ENCODE data around the gene ZNF138. TPM values are rescaled to one million over a fixed set of nuclear protein-coding genes. Genes with fewer than 3 reads are reported as not detected.

The ZNF138 gene
- total RNA-seq, 1 experiment from 2014 or later = 25.6 TPM

- Histone ChIP-seq H3K4ac (ENCODE audit: low read depth, low read length) (no peak overlapping the region), H3K79me1 (ENCODE audit: insufficient read depth, low read depth, low read length, poor library complexity, severe bottlenecking) (no peaks in the 10 kb centered on the region), H3K27me3 (ENCODE audit: insufficient read depth, low read length) (no peaks in the 10 kb centered on the region), H3K14ac (ENCODE audit: insufficient read depth, low read length) (no peak overlapping the region), H2BK5ac (ENCODE audit: insufficient read length, low read length) (no peak overlapping the region), H3K18ac (ENCODE audit: insufficient read length, low read depth, low read length) (no peak overlapping the region), H3K4me2 (ENCODE audit: insufficient read depth, insufficient read length, low read length) (no peak overlapping the region), H2BK20ac (ENCODE audit: low read depth, low read length, poor library complexity, severe bottlenecking) (no peak overlapping the region), H4K8ac (replicated peaks; ENCODE audit: insufficient read length, low read depth, low read length) (no peak overlapping the region), H3K9ac (ENCODE audit: extremely low read depth, insufficient read length, low read length) (no peak overlapping the region), H2AFZ (ENCODE audit: low read length) (no peak overlapping the region), H3K79me2 (ENCODE audit: insufficient read depth, low read length) (no peaks in the 10 kb centered on the region), H2BK120ac (ENCODE audit: low read depth, low read length, poor library complexity, severe bottlenecking) (no peak overlapping the region), H4K91ac (ENCODE audit: insufficient read length, low read depth, low read length) (no peak overlapping the region), H4K20me1 (ENCODE audit: control insufficient read depth, insufficient read depth, insufficient read length) (no peaks in the 10 kb centered on the region), H2BK12ac (ENCODE audit: insufficient read length, low read depth, low read length) (no peak overlapping the region), H4K5ac (ENCODE audit: insufficient read length, low read depth, low read length) (no peak overlapping the region), H2BK15ac (ENCODE audit: low read depth, low read length) (no peak overlapping the region), H3K4me1 (ENCODE audit: insufficient read depth, low read length) (no peaks in the 10 kb centered on the region), H3K23ac (ENCODE audit: insufficient read length, low read depth, low read length) (no peak overlapping the region), H3K56ac (ENCODE audit: insufficient read length, low read depth, low read length) (no peak overlapping the region), H3K27ac (ENCODE audit: insufficient read length, low read depth, low read length) (no peak overlapping the region), H2AK5ac (ENCODE audit: insufficient read length, low read length) (no peak overlapping the region), H3T11ph (ENCODE audit: low read length) (no peak overlapping the region), H3K9me3 (ENCODE audit: control insufficient read depth, low read depth, low read length) (peaks cover 44% of the 10 kb centered on the region), H3K23me2 (ENCODE audit: insufficient read length, low read depth, low read length, poor library complexity, severe bottlenecking) (no peaks in the 10 kb centered on the region)
- H3K9me3 Mint-ChIP-seq = peaks cover 75% of the 10 kb centered on the region in 2 experiments
- no peaks in the 10 kb centered on the region; the same call in none of the 2 replicates for H3K27me3 Mint-ChIP-seq (ENCODE audit: low read depth)
- no peak for TF ChIP-seq CTCF (conservative IDR thresholded peaks at IDR 0.05)
- no peaks in the 10 kb centered on the region for H3K4me1 Mint-ChIP-seq
- DNase-seq = no peak
- no peak overlapping the region for H3K27ac Mint-ChIP-seq
- peaks cover 0 to 20% (median 0%) of the 10 kb centered on the region in 3 experiments; a peak in 3 of 7 replicates for H3K36me3 Mint-ChIP-seq (ENCODE audit: insufficient read depth in 1 of 3, low read depth in 3 of 3)
- H3K4me3 Mint-ChIP-seq = no peak overlapping the region
These were observed 25.4 kb upstream of the ZNF138 start for GRCh38 chr7:64768824-64769223.

All from H9 (cell line).